KOPT-K1 (cell line): Measurements from ENCODE around the gene TBC1D16.
"Not testable (repeated sequence)": the region's sequence is repeated elsewhere in the genome, so short reads cannot be mapped to it uniquely, and the experiment has no call there.

Experiments
- H3K27ac ChIP-seq: fragments of 200-600 bp; sonication (generic); 2 replicates; pipeline ENCODE4 v1.5.1; 2016; ENCODE audit warnings: antibody characterized with exemption, mild to moderate bottlenecking, low read depth, low read length; ENCODE audit not compliant: poor library complexity, severe bottlenecking
- H3K36me3 ChIP-seq: fragments of 200-600 bp; sonication (generic); 2 replicates; pipeline ENCODE4 v1.5.1; 2017; ENCODE audit warnings: antibody characterized with exemption, mild to moderate bottlenecking, low read length, moderate library complexity; ENCODE audit not compliant: insufficient read depth
- H3K9me3 ChIP-seq: fragments of 200-600 bp; sonication (generic); 2 replicates; pipeline ENCODE4 v1.5.1; 2017; ENCODE audit warnings: antibody characterized with exemption, low read length, mild to moderate bottlenecking; ENCODE audit not compliant: insufficient read depth, poor library complexity, severe bottlenecking

TBC1D16 gene

GRCh38 chr17:80006339-80006720 lies 29.3 kb downstream of the TBC1D16 start:
- H3K9me3 ChIP-seq = no peaks in the 10 kb centered on the region
- H3K36me3 ChIP-seq = no peaks in the 10 kb centered on the region
- H3K27ac ChIP-seq = no peak overlapping the region

GRCh38 chr17:80005360-80006338 lies 30.0 kb downstream of the TBC1D16 start:
- no peaks in the 10 kb centered on the region for H3K36me3 ChIP-seq

GRCh38 chr17:80003969-80004368 lies 31.7 kb downstream of the TBC1D16 start:
- Histone ChIP-seq H3K9me3 (no peaks in the 10 kb centered on the region), H3K36me3 (no peaks in the 10 kb centered on the region), H3K27ac (no peak overlapping the region)

More at GRCh38 chr17:80005360-80006338, 30.0 kb downstream of the TBC1D16 start:
- Histone ChIP-seq H3K9me3 (no peaks in the 10 kb centered on the region), H3K27ac (no peak overlapping the region)

GRCh38 chr17:80002690-80003490 lies 32.8 kb downstream of the TBC1D16 start:
- no peaks in the 10 kb centered on the region for H3K9me3 ChIP-seq
- no peaks in the 10 kb centered on the region for H3K36me3 ChIP-seq
- H3K27ac ChIP-seq = no peak overlapping the region

- H3K36me3 ChIP-seq = no peaks in the 10 kb centered on the region
- no peaks in the 10 kb centered on the region for H3K9me3 ChIP-seq
- H3K27ac ChIP-seq = no peak overlapping the region
These were observed 33.5 kb downstream of the TBC1D16 start for GRCh38 chr17:80002070-80002641.

GRCh38 chr17:80000981-80001775 lies 34.5 kb downstream of the TBC1D16 start:
- no peak overlapping the region for H3K27ac ChIP-seq
- no peaks in the 10 kb centered on the region for H3K36me3 ChIP-seq
- H3K9me3 ChIP-seq = no peaks in the 10 kb centered on the region

- no peaks in the 10 kb centered on the region for H3K36me3 ChIP-seq
- no peaks in the 10 kb centered on the region for H3K9me3 ChIP-seq
- H3K27ac ChIP-seq = peak overlapping the region; percentile 3
These were observed 35.5 kb downstream of the TBC1D16 start for GRCh38 chr17:80000136-80000535.

GRCh38 chr17:79997011-79997660 lies 38.5 kb downstream of the TBC1D16 start:
- Histone ChIP-seq H3K9me3 (no peaks in the 10 kb centered on the region), H3K27ac (peak overlapping the region; percentile 94), H3K36me3 (no peaks in the 10 kb centered on the region)

- H3K9me3 ChIP-seq = no peaks in the 10 kb centered on the region
- H3K36me3 ChIP-seq = no peaks in the 10 kb centered on the region
- H3K27ac ChIP-seq = peak overlapping the region; percentile 94
These were observed 39.4 kb downstream of the TBC1D16 start for GRCh38 chr17:79996291-79996690.

- Histone ChIP-seq H3K9me3 (no peaks in the 10 kb centered on the region), H3K27ac (peak overlapping the region; percentile 94)
These were observed 40.0 kb downstream of the TBC1D16 start for GRCh38 chr17:79995696-79996095.

GRCh38 chr17:79994602-79995001 lies 41.1 kb downstream of the TBC1D16 start:
- no peak overlapping the region for H3K27ac ChIP-seq

More at GRCh38 chr17:79995696-79996095, 40.0 kb downstream of the TBC1D16 start:
- H3K36me3 ChIP-seq = no peaks in the 10 kb centered on the region

GRCh38 chr17:79994228-79994569 lies 41.5 kb downstream of the TBC1D16 start:
- H3K9me3 ChIP-seq, H3K36me3 ChIP-seq: not testable (repeated sequence)
- H3K27ac ChIP-seq = peak overlapping the region; percentile 73

More at GRCh38 chr17:79994602-79995001, 41.1 kb downstream of the TBC1D16 start:
- Histone ChIP-seq H3K9me3 (no peaks in the 10 kb centered on the region), H3K36me3 (no peaks in the 10 kb centered on the region)

- no peaks in the 10 kb centered on the region for H3K9me3 ChIP-seq
- peak overlapping the region; percentile 73 for H3K27ac ChIP-seq
- no peaks in the 10 kb centered on the region for H3K36me3 ChIP-seq
These were observed 42.1 kb downstream of the TBC1D16 start for GRCh38 chr17:79993390-79994227.
